Activated CD8-positive, alpha-beta memory T cell treated with anti-CD3 and anti-CD28 coated beads for 1 hour (primary cell): ENCODE data around the gene TSR3.

Experiments used
- DNase-seq, 2 donors: peaks; one replicate each; pipeline ENCODE4 v3.0.0-alpha.2; 2020; ENCODE audit warnings: low read depth in 1 of 2; ENCODE audit errors: extremely low read depth in 1 of 2

Gene TSR3

GRCh38 chr16:1378087-1378803, 26.6 kb upstream of the TSR3 start:
- DNase-seq, result no peak

DNA sequence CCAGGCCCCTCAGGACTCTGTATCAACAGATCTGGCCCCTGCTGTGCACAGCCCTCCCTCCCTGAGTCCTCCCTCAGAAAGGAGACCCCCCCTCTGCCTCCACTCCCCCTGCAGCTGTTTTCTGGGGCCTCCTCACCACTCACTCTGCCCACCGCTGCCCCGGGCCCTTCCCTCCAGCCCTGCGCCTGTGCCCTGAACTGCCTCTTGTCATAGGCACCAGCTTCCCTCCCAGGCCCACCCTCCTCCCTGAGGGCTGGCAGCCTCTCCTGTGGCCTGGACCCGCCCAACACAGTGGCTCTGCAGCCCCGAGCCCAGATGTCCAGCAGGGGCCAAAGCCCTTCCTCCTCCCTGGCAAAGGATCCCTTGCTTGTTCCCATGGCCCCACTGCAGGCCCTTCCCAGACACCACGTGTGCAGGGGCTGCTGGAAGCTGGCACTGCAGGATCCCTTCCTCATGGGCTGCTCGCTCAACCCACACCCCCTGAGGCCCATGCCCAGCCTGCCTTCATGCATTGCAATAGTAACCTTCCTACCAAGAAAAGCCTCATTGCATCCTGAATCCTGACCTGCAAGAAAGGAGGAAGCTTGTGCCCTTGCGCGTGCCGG, 25.8 kb upstream of the TSR3 start:
- DNase-seq, result no peak

DNA sequence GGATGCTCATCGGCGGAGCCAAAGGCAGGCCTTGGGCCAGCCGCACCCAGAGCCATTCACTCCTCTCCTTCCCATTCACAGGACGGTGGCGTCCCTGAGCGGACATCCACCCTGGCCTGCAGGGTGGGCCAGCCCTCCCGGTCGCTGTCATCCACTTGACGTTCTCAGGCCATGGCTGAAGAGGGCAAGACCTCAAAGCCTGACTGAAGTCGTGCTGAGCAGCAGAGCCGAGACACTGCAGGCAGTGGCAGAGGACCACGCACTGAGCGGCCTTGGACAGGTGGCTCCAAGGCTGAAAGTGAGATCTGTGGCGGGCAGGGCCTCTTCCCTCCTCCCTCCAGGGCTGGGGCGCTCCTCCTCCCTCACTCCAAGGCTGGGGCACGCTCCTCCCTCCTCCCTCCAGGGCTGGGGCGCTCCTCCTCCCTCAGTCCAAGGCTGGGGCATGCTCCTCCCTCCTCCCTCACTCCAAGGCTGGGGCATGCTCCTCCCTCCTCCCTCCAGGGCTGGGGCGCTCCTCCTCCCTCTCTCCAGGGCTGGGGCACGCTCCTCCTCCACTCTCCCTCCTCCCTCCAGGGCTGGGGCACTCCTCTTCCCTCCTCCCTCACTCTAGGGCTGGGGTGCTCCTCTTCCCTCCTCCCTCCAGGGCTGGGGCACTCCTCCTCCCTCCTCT, 24.2 kb upstream of the TSR3 start:
- DNase-seq, result no peak

DNA sequence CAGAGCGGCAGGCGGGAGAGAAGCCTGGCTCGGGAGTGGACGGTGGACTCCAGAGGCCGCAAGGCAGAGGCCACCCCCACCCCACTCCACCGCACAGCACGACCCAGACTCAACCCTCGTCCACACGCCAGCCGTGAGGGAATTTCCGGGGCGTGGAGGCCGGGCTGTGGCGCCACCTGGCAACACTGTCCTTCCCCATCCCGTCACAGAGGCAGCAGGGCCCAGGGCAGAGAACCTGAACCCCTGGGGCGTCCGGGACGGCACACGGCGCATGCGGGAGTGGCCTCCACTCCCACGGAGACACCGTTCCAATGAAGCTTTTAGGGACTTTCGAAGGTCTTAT, 23.6 kb upstream of the TSR3 start:
- DNase-seq, result no peak

- no peak for DNase-seq
These were observed 23.0 kb upstream of the TSR3 start for GRCh38 chr16:1374418-1375297.

GRCh38 chr16:1372292-1372950, 20.7 kb upstream of the TSR3 start:
- no peak for DNase-seq

DNA sequence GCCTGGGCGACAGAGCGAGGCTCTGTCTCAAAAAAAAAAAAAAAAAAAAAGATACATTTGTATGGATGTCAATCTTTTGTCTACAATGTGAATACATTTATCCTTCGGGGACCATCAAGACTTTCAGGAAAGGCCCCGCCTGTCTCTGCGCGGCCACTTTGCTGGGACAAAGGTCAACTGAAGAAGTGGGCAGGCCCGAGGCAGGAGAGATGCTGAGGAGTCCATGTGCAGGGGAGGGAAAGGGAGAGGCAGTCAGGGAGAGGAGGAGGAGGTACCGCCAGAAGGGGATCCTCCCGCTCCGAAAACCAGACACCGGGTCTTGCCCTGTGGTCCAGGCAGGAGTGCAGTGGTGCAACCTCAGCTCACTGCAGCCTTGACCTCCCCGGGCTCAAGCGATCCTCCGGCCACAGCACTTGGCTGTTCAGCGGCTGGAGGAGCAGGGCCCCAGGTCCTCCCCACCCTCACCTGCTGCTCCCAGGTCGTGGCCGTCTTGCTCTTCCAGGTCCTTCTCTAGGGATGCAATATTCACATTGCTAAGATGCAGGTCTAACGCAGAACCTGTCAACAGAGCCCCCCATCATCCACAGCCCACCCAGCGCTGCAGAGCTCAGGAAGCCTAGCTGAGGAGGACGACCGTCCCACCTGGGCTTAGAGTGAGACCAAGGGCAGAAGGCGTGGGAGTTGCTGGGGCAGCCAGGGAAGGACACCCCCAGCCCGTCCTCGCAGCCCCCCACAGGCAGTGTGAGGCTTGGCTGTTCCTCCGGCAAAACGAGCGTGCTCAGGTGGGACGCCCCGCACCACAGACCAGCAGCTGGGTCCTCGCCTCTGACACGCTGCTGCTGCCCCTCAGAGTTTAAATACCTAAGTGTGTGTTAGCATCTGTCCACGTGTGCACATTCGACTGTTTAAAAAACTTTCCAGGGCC, 19.6 kb upstream of the TSR3 start:
- DNase-seq, result no peak

GRCh38 chr16:1367486-1368174, 16.0 kb upstream of the TSR3 start:
- DNase-seq, result no peak

DNA sequence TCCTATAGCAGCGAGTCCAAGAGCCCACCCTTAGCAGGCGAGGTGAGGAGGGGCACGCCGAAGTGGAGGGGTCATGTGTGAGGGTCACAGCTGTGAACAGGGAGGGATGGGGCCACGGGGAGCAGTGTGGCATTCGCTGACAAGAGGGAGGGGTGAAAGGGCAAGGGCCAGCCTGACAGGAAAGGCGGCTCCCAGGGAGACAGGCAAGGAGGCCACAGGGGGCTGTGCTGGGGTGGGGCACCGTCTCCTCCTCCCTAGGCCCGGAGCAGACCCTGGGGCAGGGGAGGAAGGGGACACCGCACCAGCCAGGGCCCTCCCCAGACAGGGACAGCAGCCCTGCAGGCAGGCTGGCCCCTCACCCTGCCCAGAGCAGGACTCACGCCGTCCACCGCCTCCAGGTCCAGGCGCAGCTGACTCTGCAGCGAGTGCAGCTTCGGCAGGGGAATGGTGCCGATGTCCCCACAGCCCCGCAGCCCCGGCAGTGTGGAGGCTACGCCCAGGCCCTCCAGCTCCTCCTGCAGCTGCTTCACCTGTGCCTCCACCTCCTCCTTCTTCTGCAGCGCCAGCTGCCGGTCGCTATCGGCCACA, 15.1 kb upstream of the TSR3 start:
- DNase-seq, result no peak

- DNase-seq, result no peak
These were observed 14.5 kb upstream of the TSR3 start for GRCh38 chr16:1366060-1366711.

DNA sequence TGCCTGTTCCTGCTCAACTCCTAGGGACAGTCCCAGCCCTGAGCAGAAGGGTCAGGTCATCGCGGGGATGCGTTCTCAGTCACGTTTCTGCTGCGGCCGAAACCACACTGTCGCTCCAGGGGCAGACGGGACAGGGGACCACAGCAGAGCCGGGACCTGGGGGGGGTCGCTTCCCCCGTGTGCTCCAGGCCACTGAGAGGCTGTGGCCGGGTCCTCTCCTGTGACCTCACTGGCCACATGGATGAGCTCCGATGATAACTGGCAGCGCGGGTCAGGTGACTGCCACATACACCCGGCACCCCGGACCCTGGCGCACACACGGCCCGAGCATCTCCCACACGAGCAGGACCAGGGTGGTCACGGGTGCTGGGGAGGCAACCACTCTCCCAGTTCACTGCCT, 12.8 kb upstream of the TSR3 start:
- no peak for DNase-seq

DNA sequence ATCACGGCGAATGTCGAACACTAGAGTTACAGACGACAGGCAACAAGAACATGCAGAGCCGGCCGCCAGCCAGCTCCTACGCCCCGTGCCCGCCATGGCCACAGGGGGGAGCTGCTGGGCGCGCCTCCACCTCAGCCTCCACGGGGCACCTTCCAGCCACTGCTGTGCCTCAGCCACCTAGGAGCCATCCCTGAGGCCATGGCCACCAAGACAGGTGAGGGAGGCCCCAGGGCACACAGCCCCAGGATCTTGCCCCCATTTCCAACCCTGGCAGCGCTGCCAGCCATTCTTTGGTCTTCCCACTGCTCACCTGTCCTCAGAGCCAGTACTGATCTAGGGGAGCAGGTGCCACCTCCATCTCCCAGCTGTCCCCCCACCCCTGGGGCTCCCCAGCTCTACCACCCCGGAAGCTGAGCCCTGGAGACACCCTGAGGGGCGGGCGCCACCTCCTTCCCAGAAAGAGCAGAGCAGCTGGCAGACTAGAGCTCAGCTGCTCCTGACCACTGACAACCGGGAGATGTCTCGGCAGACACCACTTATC, 11.9 kb upstream of the TSR3 start:
- DNase-seq, result peak in 1 of 2 donors; percentile 58

- no peak for DNase-seq
These were observed 11.1 kb upstream of the TSR3 start for GRCh38 chr16:1362807-1363206.

DNA sequence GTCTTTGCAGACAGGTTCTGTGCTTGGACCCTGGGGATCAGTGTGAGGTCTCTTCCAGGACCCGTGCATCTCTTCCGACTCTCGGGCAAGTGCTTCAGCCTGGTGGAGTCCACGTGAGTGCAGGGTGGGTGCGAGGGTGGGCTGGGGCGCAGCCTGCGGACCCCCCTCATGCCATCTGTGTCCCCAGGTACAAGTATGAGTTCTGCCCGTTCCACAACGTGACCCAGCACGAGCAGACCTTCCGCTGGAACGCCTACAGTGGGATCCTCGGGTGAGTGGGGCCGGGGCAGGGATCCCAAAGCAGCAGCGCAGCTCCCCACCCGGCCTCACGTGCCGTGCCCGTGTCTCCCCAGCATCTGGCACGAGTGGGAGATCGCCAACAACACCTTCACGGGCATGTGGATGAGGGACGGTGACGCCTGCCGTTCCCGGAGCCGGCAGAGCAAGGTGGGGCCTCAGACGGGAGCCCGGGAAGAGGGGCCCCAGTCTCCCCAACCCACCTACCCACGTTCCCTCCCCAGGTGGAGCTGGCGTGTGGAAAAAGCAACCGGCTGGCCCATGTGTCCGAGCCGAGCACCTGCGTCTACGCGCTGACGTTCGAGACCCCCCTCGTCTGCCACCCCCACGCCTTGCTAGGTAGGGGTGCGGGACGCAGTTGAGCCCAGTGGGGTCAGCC, 10.1 kb upstream of the TSR3 start:
- no peak for DNase-seq

DNA sequence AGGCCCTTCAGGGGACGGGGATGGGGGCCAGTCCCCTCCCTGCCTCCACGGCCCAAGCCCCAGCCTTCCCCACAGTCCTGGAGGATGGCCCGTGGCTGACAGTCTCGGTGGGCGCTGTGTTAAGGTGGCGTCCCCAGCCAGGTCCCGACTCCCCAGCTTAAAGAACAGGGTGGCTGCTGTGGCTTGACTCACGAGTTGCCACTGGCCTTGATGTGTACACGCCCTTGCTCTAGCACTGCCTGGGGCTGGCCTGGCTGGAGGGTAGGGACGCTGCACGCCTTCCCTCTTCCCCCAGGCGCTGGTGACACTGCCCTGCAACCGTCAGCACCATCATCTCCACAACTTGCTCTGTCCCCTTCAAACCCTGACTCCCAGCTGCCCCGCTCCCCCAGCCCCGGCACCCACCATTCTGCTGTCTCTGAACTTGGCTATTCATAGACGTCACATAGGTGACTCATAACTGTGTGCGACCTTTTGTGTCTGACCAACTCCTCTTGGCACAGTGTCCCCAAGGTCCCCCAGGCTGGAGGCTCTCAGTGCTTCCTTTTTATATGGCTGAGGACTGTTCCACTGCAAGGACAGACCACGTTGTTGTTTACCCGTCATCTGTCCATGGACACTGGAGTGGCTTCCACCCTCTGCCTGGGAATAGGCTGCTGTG, 6.4 kb upstream of the TSR3 start:
- DNase-seq, result no peak

DNA sequence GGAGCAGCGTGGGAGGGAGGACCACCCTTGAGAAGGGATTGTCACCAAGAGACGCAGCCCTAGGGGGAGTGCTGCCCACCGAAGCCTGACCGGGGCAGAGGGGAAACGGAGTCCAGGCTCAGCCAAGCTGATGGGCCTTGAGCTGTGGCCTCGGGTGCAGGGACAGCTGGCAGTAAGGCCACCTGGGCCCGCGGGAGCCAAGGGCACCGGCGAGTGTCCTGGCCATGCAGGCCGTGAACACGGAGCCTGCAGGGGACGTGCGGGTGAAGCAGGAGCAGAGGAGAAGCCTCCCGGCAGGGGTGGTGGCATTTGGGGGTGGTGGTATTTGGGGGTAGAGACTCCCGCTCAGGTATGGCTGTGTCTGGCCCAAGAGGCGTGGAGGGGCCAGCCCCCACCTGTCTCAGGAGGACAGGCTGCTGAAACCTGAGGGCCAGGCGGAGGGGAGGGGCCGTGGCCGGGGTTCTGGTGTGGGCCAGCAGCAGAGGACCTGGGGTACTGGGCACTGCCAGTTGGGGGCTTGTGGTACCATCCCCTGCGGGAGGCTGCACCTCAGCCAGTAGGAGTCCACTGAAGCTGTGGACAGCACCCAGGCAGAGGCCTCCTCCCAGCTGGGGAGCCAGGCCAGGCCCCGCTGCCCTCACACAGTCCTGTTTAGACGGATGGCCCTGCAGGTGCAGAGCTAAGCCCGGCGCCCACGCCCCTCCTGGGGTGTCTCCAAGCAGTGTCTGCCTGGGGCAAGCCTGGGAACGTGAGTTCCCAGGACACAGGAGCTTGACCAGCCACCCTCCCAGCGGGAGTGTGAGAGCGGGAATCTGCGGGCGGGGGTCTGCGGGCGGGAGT, 4.6 kb upstream of the TSR3 start:
- no peak for DNase-seq
